IPS DF 4.7 (cell line): Measurements from ENCODE around the gene TRRAP.

Experiments used
- DNase-seq: peaks from one replicate; pipeline ENCODE4 v3.0.0-alpha.2; 2013; ENCODE audit warnings: low spot score; ENCODE audit errors: extremely low read depth

Gene TRRAP

GRCh38 chr7:98899816-98900215, 21.5 kb downstream of the TRRAP start:
- no peak for DNase-seq

DNA sequence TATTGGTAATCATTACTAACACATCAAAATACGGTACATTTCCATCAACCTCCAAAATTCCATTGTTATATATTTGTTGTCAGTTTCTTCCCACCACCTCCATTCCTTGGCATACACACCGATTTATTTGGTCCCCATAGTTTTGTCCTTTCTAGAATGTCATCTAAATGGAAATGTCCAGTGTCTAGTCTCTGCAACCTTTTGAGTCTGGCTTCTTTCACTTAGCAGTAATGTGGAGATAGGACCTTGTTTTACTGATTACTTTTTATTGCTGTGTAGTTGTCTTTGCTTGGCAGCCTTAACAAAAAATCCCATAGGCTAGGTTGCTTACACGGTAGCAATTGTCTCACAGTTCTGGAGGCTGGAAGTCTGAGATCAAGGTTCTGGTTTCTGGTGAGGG, 22.5 kb downstream of the TRRAP start:
- DNase-seq: no peak

DNA sequence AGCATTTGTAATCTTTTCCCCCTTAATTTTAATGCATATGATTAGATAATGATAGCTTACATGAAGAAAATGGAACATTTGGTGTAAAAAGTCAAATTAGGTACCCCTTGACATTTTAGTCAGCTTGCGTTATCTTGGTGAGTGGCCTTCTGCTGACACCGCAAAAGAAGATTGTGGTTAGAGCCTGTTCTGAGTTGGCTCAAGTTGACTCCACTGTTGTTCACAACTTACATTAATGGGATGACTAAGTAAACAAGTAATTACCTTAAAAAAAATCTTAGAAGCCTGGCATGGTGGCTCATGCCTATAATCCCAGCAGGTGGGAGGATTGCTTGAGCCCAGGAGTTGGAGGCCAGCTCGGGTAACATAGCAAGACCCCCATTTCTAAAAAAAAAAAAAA, 24.2 kb downstream of the TRRAP start:
- no peak for DNase-seq

DNA sequence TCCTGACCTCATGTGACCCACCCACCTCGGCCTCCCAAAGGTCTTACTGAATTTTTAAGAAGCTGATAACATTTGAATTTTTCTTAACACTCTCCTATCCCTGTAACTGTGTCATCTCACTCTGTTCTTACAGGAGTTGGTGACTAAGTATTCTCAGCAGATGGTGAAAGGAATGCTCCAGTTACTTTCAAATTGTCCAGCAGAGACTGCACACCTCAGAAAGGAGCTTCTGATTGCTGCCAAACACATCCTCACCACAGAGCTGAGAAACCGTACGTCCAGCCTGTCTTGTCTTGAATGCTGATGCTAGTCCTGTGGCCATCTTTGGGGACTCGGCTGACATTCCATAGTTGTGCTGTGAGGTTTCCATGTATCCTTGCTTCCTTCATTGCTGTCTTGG, 24.9 kb downstream of the TRRAP start:
- DNase-seq: no peak

DNA sequence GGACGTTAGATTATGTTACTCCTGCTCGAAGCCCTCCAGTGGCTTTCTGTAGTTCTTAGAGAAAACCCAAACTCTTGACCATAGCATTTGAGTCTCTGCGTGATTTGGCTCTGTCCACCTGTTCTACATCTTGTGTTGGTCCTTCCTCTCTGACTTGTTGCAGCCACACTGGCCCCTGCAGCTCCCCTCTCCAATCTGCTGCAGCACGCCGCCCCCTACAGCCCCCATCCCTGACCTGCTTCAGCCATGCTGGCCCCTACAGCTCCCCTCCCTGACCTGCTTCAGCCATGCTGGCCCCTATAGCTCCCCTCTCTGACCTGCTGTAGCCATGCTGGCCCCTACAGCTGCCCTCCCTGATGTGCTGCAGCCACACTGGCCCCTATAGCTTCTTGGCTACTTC, 29.2 kb downstream of the TRRAP start:
- DNase-seq: no peak

DNA sequence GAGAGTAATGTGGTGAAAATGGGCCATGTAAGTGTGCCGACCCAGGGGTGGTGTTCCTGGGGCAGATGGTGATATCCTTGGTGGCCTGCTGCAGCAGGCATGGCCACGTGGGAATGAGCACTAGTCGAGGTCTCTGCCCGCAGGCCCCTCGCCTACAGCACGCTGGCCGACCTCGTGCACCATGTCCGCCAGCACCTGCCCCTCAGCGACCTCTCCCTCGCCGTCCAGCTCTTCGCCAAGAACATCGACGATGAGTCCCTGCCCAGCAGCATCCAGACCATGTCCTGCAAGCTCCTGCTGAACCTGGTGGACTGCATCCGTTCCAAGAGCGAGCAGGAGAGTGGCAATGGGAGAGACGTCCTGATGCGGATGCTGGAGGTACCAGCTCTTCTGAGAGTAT, 30.3 kb downstream of the TRRAP start:
- no peak for DNase-seq

DNA sequence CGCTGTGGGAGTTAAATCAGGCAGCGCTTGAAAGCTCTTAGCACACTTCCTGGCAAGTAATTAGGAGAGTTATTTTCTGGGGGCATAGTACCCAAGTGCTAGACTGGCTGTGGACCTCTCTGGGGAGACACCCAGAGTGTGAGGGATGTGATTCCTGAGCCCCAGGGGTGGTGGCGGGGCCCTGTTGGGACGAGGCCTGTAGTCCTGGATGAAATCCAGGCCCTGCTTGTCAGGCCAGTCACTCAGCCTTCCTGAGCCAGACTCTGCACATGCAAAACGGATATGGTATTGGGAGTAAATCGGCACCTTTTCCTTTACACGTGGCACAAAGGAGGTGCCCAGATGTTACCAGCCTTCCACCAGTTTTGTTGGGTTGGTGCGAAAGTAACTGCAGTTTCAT, 31.2 kb downstream of the TRRAP start:
- no peak for DNase-seq

- no peak for DNase-seq
Observed at GRCh38 chr7:98910427-98910826, 32.1 kb downstream of the TRRAP start.

- DNase-seq: no peak
Observed at GRCh38 chr7:98911916-98912315, 33.6 kb downstream of the TRRAP start.

DNA sequence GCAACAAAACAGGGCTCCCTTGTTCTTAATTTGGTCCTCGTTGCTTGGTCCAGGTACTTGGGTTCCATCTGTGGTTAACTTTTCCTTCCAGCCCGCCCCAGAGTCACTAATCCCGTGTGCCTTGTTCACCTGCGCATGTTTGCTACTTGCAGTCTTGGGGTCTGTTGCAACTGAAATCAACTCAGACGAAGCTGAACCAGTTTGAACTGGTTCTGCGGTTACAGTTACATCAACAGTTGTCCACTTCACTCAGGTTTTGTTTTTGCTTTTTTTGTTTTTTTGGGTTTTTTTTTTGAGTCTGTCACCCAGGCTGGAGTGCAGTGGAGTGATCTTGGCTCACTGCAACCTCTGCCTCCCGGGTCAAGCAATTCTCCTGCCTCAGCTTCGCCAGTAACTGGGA, 34.7 kb downstream of the TRRAP start:
- no peak for DNase-seq

- DNase-seq: no peak
Observed at GRCh38 chr7:98913612-98914011, 35.3 kb downstream of the TRRAP start.

- no peak for DNase-seq
Observed at GRCh38 chr7:98917331-98917730, 39.0 kb downstream of the TRRAP start.

- DNase-seq: no peak
Observed at GRCh38 chr7:98921608-98922372, 43.5 kb downstream of the TRRAP start.

GRCh38 chr7:98922392-98923187, 44.3 kb downstream of the TRRAP start:
- DNase-seq: no peak

GRCh38 chr7:98923512-98923911, 45.2 kb downstream of the TRRAP start:
- no peak for DNase-seq

GRCh38 chr7:98927125-98927524, 48.8 kb downstream of the TRRAP start:
- DNase-seq: no peak

- no peak for DNase-seq
Observed at GRCh38 chr7:98930464-98930863, 52.1 kb downstream of the TRRAP start.

GRCh38 chr7:98930921-98931320, 52.6 kb downstream of the TRRAP start:
- DNase-seq: no peak

DNA sequence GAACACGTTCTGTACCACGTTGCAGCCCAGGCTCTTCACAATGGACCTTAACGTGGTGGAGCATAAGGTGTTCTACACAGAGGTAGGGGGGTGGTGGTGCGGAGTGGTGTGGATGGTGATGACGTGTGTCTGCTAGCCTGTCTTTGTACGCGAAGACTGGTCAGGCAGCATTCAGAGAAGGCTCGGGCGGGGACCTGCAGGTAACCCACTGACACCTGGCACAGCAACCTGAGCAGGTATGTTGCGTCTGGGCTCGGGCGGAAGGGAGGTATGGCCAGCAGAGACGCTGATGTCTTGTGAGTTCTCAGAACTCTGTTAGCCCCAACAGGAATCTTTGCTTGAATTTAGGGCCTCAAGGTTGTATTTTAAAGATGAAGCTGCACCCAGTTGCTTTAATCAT, 55.0 kb downstream of the TRRAP start:
- no peak for DNase-seq

DNA sequence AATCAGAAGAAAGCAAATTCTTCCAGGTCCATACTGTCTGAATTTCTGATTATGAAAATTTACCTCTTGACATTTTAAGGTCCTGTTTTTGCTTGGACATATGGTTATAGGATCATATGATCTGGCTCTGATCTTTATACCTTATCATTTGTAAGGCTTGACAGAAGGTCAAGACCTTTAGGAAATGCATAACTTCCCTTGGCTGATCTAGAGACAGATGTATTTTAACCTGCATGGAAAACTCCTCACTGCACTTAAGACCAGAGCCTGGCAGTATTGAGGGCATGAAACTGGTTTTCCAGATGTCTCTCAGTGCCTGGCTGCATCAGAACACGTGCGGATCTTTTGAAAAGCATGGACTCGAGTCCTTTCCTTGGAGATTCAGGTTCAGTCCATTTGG, 55.9 kb downstream of the TRRAP start:
- no peak for DNase-seq

DNA sequence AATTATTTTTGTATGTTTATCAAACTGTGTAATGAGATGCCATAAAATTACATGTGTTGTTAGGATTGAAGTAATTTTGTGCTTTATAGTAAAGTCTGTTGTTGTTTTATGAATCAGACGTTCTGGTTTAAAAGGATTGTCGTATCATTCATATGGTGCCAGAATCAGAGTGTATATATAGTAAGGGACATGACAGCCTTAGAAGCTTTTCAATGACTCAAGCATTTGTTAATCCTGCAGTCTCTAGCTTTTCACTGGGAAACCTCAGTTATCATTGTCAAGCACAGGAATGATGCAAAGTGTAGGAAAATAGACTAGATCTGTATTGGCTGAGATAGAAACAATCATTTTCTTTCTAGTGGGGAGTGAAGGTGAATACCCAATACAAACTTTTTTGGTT, 57.5 kb downstream of the TRRAP start:
- no peak for DNase-seq

DNA sequence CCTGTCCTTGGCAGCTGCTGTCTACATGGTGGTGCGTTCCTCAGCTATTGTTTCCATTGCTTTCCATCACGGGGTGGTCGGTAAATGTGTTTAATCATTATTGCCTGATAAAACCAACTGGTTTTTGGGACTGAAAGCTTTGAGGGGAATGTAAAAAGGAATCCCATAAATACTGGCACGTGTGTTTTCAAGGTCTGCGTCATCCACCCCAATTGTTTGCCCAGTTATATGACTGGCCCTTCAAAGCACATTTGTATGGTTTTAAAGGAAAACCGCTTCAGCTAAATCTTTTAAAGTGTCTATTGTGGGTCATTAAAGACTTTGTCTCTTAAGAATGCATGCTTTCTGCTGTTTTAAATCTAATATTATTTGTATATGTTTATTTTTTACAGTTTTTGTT, 65.0 kb downstream of the TRRAP start:
- DNase-seq: no peak

GRCh38 chr7:98944386-98944785, 66.1 kb downstream of the TRRAP start:
- DNase-seq: no peak
